Karpas-422 (cell line): ENCODE results near the gene CST1. TPM values are rescaled to one million over a fixed set of nuclear protein-coding genes. Genes with fewer than 3 reads are reported as not detected.
"Not testable (repeated sequence)": the region's sequence is repeated elsewhere in the genome, so short reads cannot be mapped to it uniquely, and the experiment has no call there.

Source experiments
- DNase-seq: peaks from one replicate; pipeline ENCODE4 v3.0.0-alpha.2; 2015
- H2AFZ ChIP-seq: fragments of 200-600 bp; sonication (generic); 2 replicates; pipeline ENCODE4 v1.6.1; 2014; ENCODE audit warnings: antibody characterized with exemption, low read length, mixed read lengths
- H3K27ac ChIP-seq: fragments of 200-600 bp; sonication (generic); 2 replicates; pipeline ENCODE4 v1.5.1; 2014; ENCODE audit warnings: mild to moderate bottlenecking, low read length, moderate library complexity
- H3K27me3 ChIP-seq: fragments of 200-600 bp; sonication (generic); 2 replicates; pipeline ENCODE4 v1.6.1; 2014; ENCODE audit warnings: low read length, mixed read lengths
- H3K36me3 ChIP-seq: fragments of 200-600 bp; sonication (generic); 2 replicates; pipeline ENCODE4 v1.6.1; 2014; ENCODE audit warnings: low read length, mixed read lengths; ENCODE audit not compliant: insufficient read depth
- H3K4me1 ChIP-seq: fragments of 200-600 bp; sonication (generic); 2 replicates; pipeline ENCODE4 v1.6.1; 2014; ENCODE audit warnings: mild to moderate bottlenecking, low read length, mixed read lengths
- H3K4me2 ChIP-seq: fragments of 200-600 bp; sonication (generic); 2 replicates; pipeline ENCODE4 v1.6.1; 2014; ENCODE audit warnings: low read length, low read depth, mild to moderate bottlenecking; ENCODE audit not compliant: poor library complexity, severe bottlenecking
- H3K4me3 ChIP-seq: fragments of 200-600 bp; sonication (generic); 2 replicates; pipeline ENCODE4 v1.5.1; 2014; ENCODE audit warnings: mild to moderate bottlenecking, antibody characterized with exemption, low read length, mixed read lengths
- H3K79me2 ChIP-seq: fragments of 200-600 bp; sonication (generic); 2 replicates; pipeline ENCODE4 v1.6.1; 2014; ENCODE audit warnings: mild to moderate bottlenecking, low read length, mixed read lengths
- H3K9ac ChIP-seq: fragments of 200-600 bp; sonication (generic); 2 replicates; pipeline ENCODE4 v1.6.0; 2014; ENCODE audit warnings: low read length
- H3K9me2 ChIP-seq: fragments of 200-600 bp; sonication (generic), shearing (Covaris generic); replicated peaks from 2 replicates; pipeline ENCODE4 v1.6.0; 2014; ENCODE audit warnings: mild to moderate bottlenecking, low read length, moderate library complexity; ENCODE audit not compliant: insufficient read depth
- H3K9me3 ChIP-seq: fragments of 300-700, 200-600 bp; sonication (generic); 2 replicates; pipeline ENCODE4 v1.6.1; 2014; ENCODE audit warnings: low read length, mixed read lengths
- H4K20me1 ChIP-seq: fragments of 200-600 bp; sonication (generic); 2 replicates; pipeline ENCODE4 v1.6.1; 2014; ENCODE audit warnings: mild to moderate bottlenecking, antibody characterized with exemption, low read length, low read depth; ENCODE audit not compliant: insufficient read depth
- total RNA-seq: library from RNA; depleted of rRNA; stranded (reverse); fragments of >200 nt; shearing (Covaris generic); gene quantifications from 2 replicates; pipeline ENCODE4 v1.2.3, GENCODE V29; 2014; ENCODE audit warnings: low replicate concordance

CST1 gene
- total RNA-seq, 1 experiment from 2014 or later, result not detected

DNA sequence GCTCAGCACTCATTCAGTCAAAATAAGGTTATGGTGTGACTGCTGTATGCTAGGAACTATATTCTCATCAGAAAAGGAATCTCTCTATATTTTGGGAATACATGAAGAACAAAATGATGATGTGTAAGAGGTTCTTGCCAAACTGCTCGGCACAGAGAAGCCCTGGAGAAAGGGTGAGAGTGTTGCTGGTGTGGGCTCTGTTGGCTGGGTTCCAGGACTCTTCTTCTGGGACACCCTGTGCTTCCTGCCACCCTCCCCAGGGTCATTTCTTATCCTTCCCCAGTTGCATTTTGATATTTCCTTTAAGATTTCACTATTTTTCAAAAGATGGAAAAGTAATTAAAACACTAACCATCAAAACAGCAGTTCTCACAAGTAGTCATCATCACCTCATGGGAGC is 28.8 kb downstream of the CST1 start:
- no peak overlapping the region for H3K27ac ChIP-seq
- H2AFZ ChIP-seq, result no peak overlapping the region
- no peaks in the 10 kb centered on the region for H3K4me1 ChIP-seq
- H3K4me2 ChIP-seq, result no peak overlapping the region
- H4K20me1 ChIP-seq, result no peaks in the 10 kb centered on the region
- H3K9ac ChIP-seq, result no peak overlapping the region
- no peak for DNase-seq
- H3K4me3 ChIP-seq, result no peak overlapping the region
- no peaks in the 10 kb centered on the region for H3K27me3 ChIP-seq
- no peaks in the 10 kb centered on the region for H3K36me3 ChIP-seq
- H3K79me2 ChIP-seq, result no peaks in the 10 kb centered on the region
- no peaks in the 10 kb centered on the region for H3K9me2 ChIP-seq
- no peaks in the 10 kb centered on the region for H3K9me3 ChIP-seq

- H3K27me3 ChIP-seq, H3K9me2 ChIP-seq, H3K4me2 ChIP-seq, H3K27ac ChIP-seq, H3K36me3 ChIP-seq, H4K20me1 ChIP-seq, H2AFZ ChIP-seq, H3K9me3 ChIP-seq, H3K4me3 ChIP-seq, H3K79me2 ChIP-seq, H3K9ac ChIP-seq, DNase-seq, H3K4me1 ChIP-seq: not testable (repeated sequence)
These were observed 31.4 kb downstream of the CST1 start for GRCh38 chr20:23719351-23719750.

- H3K36me3 ChIP-seq, H3K9me2 ChIP-seq, H3K4me1 ChIP-seq, H4K20me1 ChIP-seq, H3K4me3 ChIP-seq, H3K27me3 ChIP-seq, H3K79me2 ChIP-seq, H3K4me2 ChIP-seq, H3K9ac ChIP-seq, H3K9me3 ChIP-seq, H3K27ac ChIP-seq, H2AFZ ChIP-seq, DNase-seq: not testable (repeated sequence)
These were observed 39.0 kb downstream of the CST1 start for GRCh38 chr20:23711778-23712177.

DNA sequence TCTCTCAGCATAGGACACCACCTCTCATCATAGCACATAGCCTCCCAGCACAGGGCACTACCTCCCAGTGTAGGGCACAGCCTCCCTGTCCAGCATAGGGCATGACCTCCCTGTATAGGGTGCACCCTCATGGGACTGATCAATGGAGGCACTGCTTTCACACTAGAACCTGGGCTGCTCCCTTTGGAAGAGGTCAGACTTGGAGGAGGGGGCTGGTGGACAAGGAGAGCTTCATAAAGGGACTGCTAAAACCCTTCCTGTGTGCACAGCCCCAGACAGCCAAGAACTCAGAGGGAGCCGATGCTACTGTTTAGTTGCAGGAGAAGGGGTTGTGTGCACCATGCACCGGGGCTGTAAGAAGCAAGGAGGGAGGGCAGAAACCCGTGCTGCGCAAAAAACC is 40.0 kb downstream of the CST1 start:
- H3K4me2 ChIP-seq, result no peak overlapping the region
- no peaks in the 10 kb centered on the region for H3K4me1 ChIP-seq
- no peak overlapping the region for H3K27ac ChIP-seq
- no peaks in the 10 kb centered on the region for H3K9me2 ChIP-seq
- no peaks in the 10 kb centered on the region for H4K20me1 ChIP-seq
- no peaks in the 10 kb centered on the region for H3K79me2 ChIP-seq
- no peaks in the 10 kb centered on the region; the same call in 1 of the 2 replicates for H3K27me3 ChIP-seq
- H3K9ac ChIP-seq, result no peak overlapping the region
- no peak for DNase-seq
- H3K4me3 ChIP-seq, result no peak overlapping the region
- H3K36me3 ChIP-seq, result no peaks in the 10 kb centered on the region
- H3K9me3 ChIP-seq, result no peaks in the 10 kb centered on the region
- no peak overlapping the region for H2AFZ ChIP-seq

GRCh38 chr20:23705895-23706294 is 44.8 kb downstream of the CST1 start:
- Histone ChIP-seq H3K9ac (no peak overlapping the region), H3K4me3 (no peak overlapping the region)

GRCh38 chr20:23702021-23702420 is 48.7 kb downstream of the CST1 start:
- no peak overlapping the region for H3K9ac ChIP-seq
- H3K9me2 ChIP-seq, result no peaks in the 10 kb centered on the region
- no peaks in the 10 kb centered on the region for H3K79me2 ChIP-seq
- H2AFZ ChIP-seq, result no peak overlapping the region
- H3K9me3 ChIP-seq, result no peaks in the 10 kb centered on the region
- no peak overlapping the region for H3K4me3 ChIP-seq
- H3K4me1 ChIP-seq, result no peaks in the 10 kb centered on the region
- H3K36me3 ChIP-seq, result no peaks in the 10 kb centered on the region
- no peak overlapping the region for H3K27ac ChIP-seq
- no peak for DNase-seq
- H3K4me2 ChIP-seq, result no peak overlapping the region
- H3K27me3 ChIP-seq, result no peaks in the 10 kb centered on the region
- H4K20me1 ChIP-seq, result no peaks in the 10 kb centered on the region

More at GRCh38 chr20:23705895-23706294, 44.8 kb downstream of the CST1 start:
- H3K4me2 ChIP-seq, result no peak overlapping the region
- no peaks in the 10 kb centered on the region for H3K9me3 ChIP-seq
- H3K4me1 ChIP-seq, result no peaks in the 10 kb centered on the region
- H3K79me2 ChIP-seq, result no peaks in the 10 kb centered on the region
- DNase-seq, result no peak
- H4K20me1 ChIP-seq, result no peaks in the 10 kb centered on the region
- no peaks in the 10 kb centered on the region for H3K9me2 ChIP-seq
- no peaks in the 10 kb centered on the region for H3K36me3 ChIP-seq
- no peak overlapping the region for H3K27ac ChIP-seq
- H3K27me3 ChIP-seq, result no peaks in the 10 kb centered on the region; the same call in 1 of the 2 replicates
- H2AFZ ChIP-seq, result no peak overlapping the region

GRCh38 chr20:23700931-23701330 is 49.8 kb downstream of the CST1 start:
- Histone ChIP-seq H4K20me1 (no peaks in the 10 kb centered on the region), H3K27ac (no peak overlapping the region), H3K36me3 (no peaks in the 10 kb centered on the region), H3K9me3 (no peaks in the 10 kb centered on the region), H3K9ac (no peak overlapping the region), H3K4me2 (no peak overlapping the region), H3K4me3 (no peak overlapping the region), H3K79me2 (no peaks in the 10 kb centered on the region), H3K9me2 (no peaks in the 10 kb centered on the region), H3K4me1 (no peaks in the 10 kb centered on the region), H2AFZ (no peak overlapping the region), H3K27me3 (no peaks in the 10 kb centered on the region)
- no peak for DNase-seq

DNA sequence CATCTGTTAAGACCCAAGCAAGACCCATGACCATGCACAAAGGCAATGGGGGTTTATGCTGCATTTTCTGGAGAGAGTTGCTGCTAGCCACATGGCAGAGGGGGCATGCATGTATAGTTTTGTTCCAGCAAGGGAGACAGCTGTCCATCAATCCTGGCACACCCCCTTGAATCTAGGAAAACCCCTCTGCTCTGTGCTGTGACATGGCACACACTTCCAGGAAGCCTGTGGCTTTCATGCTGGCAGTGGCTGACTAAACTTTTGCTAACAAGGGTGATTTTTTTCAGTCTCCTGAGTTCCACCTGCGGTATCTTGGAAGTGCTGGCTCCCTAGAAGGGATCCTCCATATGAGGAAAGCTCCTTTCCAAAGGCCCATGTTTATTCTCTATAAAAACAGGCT is 52.8 kb downstream of the CST1 start:
- Histone ChIP-seq H3K79me2 (no peaks in the 10 kb centered on the region), H3K4me3 (no peak overlapping the region), H3K36me3 (no peaks in the 10 kb centered on the region), H3K4me1 (no peaks in the 10 kb centered on the region), H3K4me2 (no peak overlapping the region), H3K9me2 (no peaks in the 10 kb centered on the region), H3K9me3 (no peaks in the 10 kb centered on the region), H3K27me3 (no peaks in the 10 kb centered on the region), H4K20me1 (no peaks in the 10 kb centered on the region), H3K9ac (no peak overlapping the region), H2AFZ (no peak overlapping the region), H3K27ac (no peak overlapping the region)
- DNase-seq, result no peak
